ENCODE measurements around the gene PROZ. TPM values are rescaled to one million over a fixed set of nuclear protein-coding genes. Genes with fewer than 3 reads are reported as not detected.
"Not testable (repeated sequence)": the region's sequence is repeated elsewhere in the genome, so short reads cannot be mapped to it uniquely, and the experiment has no call there.

The PROZ gene
- not detected for total RNA-seq

DNA sequence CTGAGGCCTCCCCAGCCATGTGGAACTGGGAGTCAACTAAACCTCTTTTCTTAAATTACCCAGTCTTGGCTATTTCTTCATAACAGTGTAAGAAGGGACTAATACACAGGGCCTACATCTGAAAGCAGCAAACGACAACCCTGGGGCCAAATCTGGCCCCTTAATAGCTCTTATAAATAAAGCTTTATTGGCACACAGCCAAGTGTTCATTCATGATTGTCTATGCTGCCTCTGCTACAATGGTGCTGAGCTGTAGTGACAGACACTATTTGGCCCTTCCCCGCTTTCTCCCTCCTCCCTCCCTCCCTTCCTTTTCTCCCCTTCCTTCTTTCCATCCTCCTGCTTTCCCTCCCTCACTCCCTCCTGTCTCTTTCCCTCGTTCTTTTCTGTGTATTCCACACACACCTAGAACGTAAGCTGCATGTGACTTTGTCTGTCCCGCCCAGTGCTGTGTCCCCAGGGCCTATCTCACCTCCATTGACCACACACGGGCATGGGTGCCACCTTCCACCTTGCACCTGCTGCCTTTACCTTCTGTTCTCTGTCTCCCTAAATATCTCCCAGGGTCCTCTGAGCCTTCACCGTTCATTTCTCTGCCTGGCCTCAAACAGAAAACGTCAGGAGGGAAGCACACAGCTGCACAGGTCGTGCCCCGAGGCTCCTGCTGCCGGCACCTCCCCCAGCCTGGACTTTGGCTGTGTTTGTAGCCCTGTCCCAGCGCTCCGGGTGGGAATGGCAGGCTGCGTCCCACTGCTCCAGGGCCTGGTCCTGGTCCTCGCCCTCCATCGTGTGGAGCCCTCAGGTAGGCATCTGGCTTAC is at the start of gene PROZ:
TSS of gene PROZ (plus strand) at position 720 of the 819 bp plus-strand sequence. CDS start at position 733, 13 bp downstream.
- no peak for DNase-seq

GRCh38 chr13:113109151-113110047 is 49.0 kb upstream of the PROZ start:
- DNase-seq: no peak

DNA sequence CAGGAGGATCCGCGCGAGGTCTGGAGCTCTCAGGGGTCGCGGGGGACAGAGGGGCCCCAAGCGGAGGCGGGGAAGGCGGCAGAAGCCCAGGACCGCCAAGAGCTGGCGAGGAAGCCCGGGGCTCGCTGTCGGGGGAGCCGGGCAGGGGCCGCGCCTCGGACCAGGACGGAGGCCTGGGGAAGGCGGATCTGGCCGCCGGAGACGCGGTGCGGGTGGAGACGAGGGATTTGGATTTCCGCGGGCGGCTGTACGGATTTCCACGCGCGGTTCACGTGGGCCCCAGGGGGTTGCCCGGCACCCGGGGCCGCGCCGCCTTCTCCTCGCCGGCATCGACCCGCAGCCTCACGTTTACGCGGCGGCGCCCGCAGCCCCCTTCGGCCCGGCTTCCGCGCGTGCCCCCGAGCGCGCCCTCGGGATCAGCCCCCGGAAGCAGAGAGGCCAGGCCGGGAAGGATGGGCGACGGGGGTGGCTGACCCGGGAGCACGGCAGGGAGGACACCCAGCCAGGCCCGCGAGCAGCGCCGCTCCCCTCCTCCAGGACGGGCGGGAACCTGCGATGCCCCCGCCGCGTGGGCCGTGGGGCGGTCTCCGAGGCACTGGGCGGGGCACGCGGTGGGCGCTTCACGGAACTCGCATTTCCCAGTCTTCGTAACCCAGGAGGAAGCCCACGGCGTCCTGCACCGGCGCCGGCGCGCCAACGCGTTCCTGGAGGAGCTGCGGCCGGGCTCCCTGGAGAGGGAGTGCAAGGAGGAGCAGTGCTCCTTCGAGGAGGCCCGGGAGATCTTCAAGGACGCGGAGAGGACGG is 48.2 kb upstream of the PROZ start:
- DNase-seq: no peak

GRCh38 chr13:113110852-113111315 is 47.6 kb upstream of the PROZ start:
- no peak for DNase-seq

DNA sequence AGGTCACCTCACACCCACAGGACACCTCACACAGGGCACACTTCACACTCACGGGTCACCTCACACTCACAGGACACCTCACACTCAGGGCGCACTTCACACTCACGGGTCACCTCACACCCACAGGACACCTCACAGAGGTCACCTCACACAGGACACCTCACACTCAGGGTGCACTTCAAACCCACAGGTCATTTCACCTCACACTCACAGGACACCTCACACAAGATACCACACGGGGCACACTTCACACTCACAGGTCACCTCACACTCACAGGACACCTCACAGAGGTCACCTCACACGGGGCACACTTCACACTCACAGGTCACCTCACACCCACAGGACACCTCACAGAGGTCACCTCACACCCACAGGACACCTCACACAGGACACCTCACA is 46.6 kb upstream of the PROZ start:
- not testable (repeated sequence) for DNase-seq

DNA sequence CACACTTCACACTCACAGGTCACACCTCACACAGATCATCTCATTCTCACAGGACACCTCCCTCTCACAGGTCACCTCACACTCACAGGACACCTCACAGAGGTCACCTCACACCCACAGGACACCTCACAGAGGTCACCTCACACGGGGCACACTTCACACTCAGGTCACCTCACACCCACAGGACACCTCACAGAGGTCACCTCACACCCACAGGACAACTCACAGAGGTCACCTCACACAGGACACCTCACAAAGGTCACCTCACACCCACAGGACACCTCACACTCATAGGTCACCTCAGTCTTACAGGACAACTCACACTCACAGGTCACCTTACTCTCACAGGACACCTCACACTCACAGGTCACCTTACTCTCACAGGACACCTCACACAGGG is 46.0 kb upstream of the PROZ start:
- not testable (repeated sequence) for DNase-seq

DNA sequence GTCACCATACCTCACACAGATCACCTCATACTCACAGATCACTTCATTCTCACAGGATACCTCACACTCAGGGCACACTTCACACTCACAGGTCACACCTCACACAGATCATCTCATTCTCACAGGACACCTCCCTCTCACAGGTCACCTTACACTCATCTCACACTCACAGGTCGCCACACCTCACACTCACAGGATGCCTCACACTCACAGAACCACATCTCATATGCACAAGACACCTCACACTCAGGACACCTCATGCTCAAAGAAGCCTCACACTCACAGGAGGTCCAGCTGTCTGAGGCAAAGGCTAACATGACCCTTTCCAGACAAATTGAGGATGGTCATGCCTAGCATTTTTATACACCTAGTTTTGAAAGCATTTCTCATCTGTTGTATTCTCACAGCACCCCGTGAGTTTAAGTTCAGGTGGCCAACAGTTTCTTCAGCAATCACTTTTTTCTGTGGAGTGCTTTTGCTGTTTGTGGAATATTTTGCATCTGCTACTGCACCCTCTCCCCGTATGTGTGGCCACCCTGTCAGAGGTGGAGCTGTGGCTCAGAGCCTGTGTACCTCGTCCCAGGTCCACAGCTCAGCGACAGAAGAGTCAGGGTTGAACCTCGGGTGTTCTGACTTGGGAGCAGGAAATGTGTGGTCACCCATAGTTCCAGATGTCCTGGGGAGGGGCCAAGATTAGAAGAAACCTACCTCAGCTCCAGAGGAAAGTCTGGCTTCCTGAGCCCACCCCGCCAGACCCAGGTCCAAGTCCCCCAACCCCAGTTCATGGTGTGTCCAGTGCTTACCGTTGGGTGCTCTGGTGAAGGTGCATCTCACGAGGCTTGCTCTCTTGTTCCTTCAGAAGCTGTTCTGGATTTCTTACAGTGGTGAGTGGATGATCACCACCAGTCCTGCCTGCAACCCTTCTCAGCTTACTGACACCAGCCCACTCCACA is 45.3 kb upstream of the PROZ start:
- DNase-seq: no peak

GRCh38 chr13:113113846-113114271 is 44.6 kb upstream of the PROZ start:
- DNase-seq: no peak

DNA sequence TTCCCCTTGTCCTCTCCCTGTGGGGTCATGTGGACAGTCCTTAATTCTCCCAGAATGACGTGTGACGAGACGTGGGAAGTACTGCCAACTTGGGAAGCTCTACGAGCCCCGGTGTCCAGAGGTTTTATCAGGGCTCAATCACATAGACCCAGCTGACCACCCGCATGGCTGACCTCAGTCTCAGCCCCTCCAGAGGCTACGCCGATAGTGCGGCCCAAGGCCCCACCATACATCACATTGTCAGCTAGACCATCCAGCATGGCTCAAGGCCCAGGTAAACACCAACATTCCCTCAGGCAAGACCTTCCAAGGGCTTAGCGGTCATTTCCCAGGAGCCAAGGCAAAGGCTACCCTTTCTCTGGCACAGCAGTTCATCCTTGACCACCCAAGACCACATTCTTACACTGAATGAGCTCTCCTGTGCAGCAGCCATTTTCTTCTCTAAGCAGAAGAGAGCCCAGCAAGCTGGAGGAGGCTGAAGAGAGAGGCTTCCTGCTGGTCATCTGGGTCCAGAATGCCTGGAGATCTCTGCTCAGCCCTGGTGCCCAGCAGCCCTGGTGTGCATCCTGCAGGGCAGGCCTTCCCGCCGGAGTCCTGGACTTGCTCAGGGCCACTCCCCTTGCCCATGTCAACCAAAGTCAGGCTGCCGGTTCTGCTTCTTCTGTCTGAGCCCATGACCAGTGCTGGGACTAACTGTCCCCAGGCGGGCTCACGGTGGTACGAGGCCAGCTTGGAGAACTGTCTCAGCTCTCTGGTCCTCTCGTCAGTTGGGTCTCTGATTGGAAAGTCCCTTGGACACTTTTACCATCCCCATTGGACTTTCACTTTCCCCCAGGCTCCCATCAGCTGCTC is 43.7 kb upstream of the PROZ start:
- DNase-seq: no peak

GRCh38 chr13:113115363-113116205 is 42.9 kb upstream of the PROZ start:
- DNase-seq: no peak

GRCh38 chr13:113116206-113116800 is 42.1 kb upstream of the PROZ start:
- DNase-seq: no peak

- DNase-seq: no peak
These were observed 41.6 kb upstream of the PROZ start for GRCh38 chr13:113116871-113117271.

GRCh38 chr13:113117335-113117872 is 41.0 kb upstream of the PROZ start:
- DNase-seq: no peak

- no peak for DNase-seq
These were observed 40.6 kb upstream of the PROZ start for GRCh38 chr13:113117911-113118260.

DNA sequence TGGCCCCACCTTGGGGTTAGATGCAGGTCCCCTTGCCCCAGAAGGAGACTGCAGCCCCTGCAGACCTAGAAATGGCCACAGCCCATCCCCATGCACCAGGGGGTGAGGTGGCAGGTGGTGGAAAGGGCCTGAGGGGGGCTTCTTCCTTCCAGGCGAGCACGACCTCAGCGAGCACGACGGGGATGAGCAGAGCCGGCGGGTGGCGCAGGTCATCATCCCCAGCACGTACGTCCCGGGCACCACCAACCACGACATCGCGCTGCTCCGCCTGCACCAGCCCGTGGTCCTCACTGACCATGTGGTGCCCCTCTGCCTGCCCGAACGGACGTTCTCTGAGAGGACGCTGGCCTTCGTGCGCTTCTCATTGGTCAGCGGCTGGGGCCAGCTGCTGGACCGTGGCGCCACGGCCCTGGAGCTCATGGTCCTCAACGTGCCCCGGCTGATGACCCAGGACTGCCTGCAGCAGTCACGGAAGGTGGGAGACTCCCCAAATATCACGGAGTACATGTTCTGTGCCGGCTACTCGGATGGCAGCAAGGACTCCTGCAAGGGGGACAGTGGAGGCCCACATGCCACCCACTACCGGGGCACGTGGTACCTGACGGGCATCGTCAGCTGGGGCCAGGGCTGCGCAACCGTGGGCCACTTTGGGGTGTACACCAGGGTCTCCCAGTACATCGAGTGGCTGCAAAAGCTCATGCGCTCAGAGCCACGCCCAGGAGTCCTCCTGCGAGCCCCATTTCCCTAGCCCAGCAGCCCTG is 40.0 kb upstream of the PROZ start:
- DNase-seq: no peak

- DNase-seq: no peak
These were observed 39.2 kb upstream of the PROZ start for GRCh38 chr13:113119166-113119821.

- no peak for DNase-seq
These were observed 38.6 kb upstream of the PROZ start for GRCh38 chr13:113119822-113120189.

Measured in skin of body (tissue), 2 donors.